ENCODE results near the gene PMFBP1.

The PMFBP1 gene

DNA sequence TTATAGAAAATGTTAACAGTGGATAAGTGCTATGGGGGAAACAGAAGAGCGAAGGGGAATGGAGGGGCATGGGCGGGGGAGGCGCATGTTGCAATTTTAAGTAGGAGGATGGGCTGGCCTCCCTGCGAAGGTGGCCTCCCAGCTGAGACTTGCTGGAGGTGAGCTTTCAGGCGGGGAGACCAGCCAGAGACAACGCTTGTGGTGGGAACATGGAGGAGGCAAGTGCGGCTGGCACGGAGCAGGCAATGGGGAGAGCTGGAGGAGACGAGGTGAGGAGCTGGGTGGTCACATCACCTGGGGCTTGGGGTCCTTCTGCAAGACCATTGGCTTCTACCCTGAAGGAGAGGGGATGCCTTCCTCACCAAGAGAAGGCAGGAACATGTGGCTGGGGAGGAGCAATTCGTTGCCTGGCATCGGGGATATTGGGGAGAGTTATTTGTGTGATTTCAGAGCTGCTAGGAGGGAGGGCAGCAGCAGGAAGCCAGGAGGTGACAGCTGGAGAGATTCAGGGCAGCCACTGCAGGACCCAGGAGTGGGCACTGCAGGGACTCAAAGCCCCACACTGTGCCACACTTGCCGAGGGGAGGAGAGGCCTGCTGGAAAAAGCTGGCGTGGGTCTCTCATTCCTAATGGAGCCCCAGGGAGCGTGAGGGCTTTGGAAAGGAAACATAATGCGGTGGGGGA lies 34.4 kb downstream of the PMFBP1 start:
- Histone ChIP-seq H3K36me3 (ENCODE audit: insufficient read depth, low read length) (no peaks in the 10 kb centered on the region), H2AFZ (ENCODE audit: low read depth, low read length) (no peak overlapping the region), H3K27me3 (ENCODE audit: insufficient read depth, low read length) (no peaks in the 10 kb centered on the region), H3K4me1 (ENCODE audit: insufficient read depth, low read length) (no peaks in the 10 kb centered on the region), H3K9me3 (ENCODE audit: low read length) (no peaks in the 10 kb centered on the region), H3K4me3 (ENCODE audit: low read length) (no peak overlapping the region)

DNA sequence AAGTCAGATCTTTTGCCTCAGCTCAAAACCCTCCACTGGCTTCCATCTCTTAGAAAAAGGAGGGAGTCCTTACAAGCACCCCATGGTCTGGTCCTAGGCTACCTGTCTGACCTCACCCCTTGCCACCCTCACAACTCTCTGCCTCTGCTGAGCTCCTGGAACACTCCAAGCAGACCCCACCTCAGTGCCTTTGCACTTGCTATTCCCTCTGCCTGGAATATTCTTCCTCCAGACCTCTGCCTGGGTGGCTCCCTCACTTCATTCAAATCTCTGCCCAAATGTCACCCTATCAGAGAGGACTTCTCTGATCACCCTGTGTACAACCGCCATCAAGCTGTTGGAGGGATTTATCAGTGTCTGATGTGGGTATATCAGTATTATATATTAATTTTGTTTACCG lies 37.4 kb downstream of the PMFBP1 start:
- H3K4me3 ChIP-seq (ENCODE audit: low read length) = no peak overlapping the region
- no peaks in the 10 kb centered on the region for H3K27me3 ChIP-seq (ENCODE audit: insufficient read depth, low read length)
- no peaks in the 10 kb centered on the region for H3K4me1 ChIP-seq (ENCODE audit: insufficient read depth, low read length)
- no peaks in the 10 kb centered on the region for H3K9me3 ChIP-seq (ENCODE audit: low read length)
- H2AFZ ChIP-seq (ENCODE audit: low read depth, low read length) = no peak overlapping the region
- H3K36me3 ChIP-seq (ENCODE audit: insufficient read depth, low read length) = no peaks in the 10 kb centered on the region

DNA sequence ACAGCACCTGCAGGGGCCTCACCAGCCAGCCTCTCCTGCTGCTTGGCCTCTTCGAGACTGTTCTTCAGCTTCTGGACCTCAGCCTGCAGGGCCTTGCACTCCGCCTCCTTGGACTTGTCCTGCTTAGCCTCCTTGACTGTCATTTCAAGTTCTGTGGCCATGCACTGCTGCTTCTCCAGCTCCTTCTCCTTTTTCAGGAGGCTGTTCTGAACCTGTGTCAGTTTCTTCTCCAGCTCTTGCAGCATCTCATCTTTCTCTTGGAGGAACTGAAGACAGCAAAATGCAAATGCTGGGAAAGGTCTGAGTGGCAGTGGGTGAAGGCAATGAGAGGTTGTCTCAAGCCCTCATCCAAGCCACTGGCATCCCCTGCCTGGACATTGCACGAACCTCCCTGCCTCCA lies 39.2 kb downstream of the PMFBP1 start:
- Histone ChIP-seq H3K36me3 (ENCODE audit: insufficient read depth, low read length) (no peaks in the 10 kb centered on the region), H3K4me1 (ENCODE audit: insufficient read depth, low read length) (no peaks in the 10 kb centered on the region), H3K9me3 (ENCODE audit: low read length) (no peaks in the 10 kb centered on the region), H3K4me3 (ENCODE audit: low read length) (no peak overlapping the region), H2AFZ (ENCODE audit: low read depth, low read length) (no peak overlapping the region), H3K27me3 (ENCODE audit: insufficient read depth, low read length) (no peaks in the 10 kb centered on the region)

DNA sequence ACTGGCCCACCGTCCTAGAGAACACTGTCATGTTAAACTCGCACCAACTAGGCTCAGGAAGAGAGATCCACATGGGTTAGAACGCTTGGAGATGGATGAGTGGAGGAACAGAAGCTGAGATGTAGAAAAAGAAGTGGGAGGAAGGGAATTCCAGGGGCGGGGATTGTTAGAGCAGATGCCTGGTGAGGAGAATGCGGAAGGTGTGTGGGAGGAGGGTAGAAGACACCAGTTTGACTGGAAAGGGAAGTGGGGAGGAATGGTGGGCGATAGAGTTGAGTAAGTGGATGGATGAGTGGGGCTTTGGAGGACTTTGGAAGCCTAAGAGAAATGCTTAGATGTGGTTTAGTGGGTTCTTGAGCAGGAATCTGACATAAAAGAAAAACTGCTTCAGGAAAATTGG lies 40.9 kb downstream of the PMFBP1 start:
- H3K4me3 ChIP-seq (ENCODE audit: low read length) = no peak overlapping the region
- no peaks in the 10 kb centered on the region for H3K9me3 ChIP-seq (ENCODE audit: low read length)
- H2AFZ ChIP-seq (ENCODE audit: low read depth, low read length) = no peak overlapping the region
- H3K36me3 ChIP-seq (ENCODE audit: insufficient read depth, low read length) = no peaks in the 10 kb centered on the region
- H3K4me1 ChIP-seq (ENCODE audit: insufficient read depth, low read length) = no peaks in the 10 kb centered on the region
- H3K27me3 ChIP-seq (ENCODE audit: insufficient read depth, low read length) = no peaks in the 10 kb centered on the region

DNA sequence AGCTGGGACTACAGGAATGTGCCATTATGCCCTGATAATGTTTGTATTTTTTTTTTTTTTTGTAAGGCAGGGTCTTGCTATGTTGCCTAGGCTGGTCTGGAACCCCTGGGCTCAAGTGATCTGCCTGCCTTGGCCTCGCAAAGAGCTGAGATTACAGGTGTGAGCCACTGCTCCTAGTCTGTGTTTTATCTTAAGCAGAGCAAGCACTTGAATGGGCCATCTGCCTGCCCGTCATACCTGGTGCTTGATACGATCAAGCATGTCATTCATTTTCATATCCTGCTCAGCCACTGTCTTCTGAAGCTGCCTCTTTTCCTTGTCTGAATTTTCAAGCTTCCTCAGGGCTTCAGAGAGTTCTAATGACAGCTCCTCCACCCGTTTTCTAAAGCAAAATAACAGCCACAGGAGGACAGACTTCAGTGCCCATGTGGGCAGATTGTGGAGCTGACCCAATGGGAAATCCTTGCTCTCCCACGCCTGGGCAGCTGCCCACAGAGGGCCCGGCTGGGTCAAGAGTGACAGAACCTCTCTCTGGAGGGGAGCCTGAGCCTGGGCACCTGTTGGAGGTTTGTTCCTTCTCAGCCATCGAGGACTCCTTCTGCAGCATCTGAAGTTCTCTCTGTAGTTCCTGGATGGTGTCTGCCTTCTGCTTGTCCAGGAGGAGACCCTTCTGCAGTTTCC lies 41.8 kb downstream of the PMFBP1 start:
- Histone ChIP-seq H2AFZ (ENCODE audit: low read depth, low read length) (no peak overlapping the region), H3K4me3 (ENCODE audit: low read length) (no peak overlapping the region)

DNA sequence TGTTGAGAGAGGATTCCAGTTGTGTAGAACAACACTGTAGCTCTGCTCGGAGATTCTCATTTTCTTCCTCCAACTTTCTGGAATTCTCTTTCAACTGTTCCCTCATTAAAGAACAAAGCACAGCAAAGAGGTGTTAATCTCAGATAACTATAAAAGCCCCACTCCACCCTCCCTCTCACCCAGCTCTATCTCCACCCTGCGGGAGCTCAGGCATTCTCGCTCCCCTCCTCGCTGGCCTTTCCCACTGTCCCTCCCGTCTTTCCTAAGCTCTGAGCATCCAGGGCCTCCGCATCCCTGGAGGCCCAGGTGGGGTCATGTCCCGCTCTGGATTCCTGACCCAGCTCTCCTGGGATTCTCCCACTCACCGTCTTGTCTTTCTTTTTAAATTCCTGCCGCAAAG lies 43.3 kb downstream of the PMFBP1 start:
- H3K27me3 ChIP-seq (ENCODE audit: insufficient read depth, low read length) = no peaks in the 10 kb centered on the region
- peaks cover 7% of the 10 kb centered on the region for H3K4me1 ChIP-seq (ENCODE audit: insufficient read depth, low read length)
- H3K9me3 ChIP-seq (ENCODE audit: low read length) = no peaks in the 10 kb centered on the region
- no peak overlapping the region for H2AFZ ChIP-seq (ENCODE audit: low read depth, low read length)
- no peak overlapping the region for H3K4me3 ChIP-seq (ENCODE audit: low read length)
- no peaks in the 10 kb centered on the region for H3K36me3 ChIP-seq (ENCODE audit: insufficient read depth, low read length)

More for the DNA sequence above, 41.8 kb downstream of the PMFBP1 start:
- peaks cover 6% of the 10 kb centered on the region for H3K4me1 ChIP-seq (ENCODE audit: insufficient read depth, low read length)
- H3K27me3 ChIP-seq (ENCODE audit: insufficient read depth, low read length) = no peaks in the 10 kb centered on the region
- no peaks in the 10 kb centered on the region for H3K9me3 ChIP-seq (ENCODE audit: low read length)
- H3K36me3 ChIP-seq (ENCODE audit: insufficient read depth, low read length) = no peaks in the 10 kb centered on the region

DNA sequence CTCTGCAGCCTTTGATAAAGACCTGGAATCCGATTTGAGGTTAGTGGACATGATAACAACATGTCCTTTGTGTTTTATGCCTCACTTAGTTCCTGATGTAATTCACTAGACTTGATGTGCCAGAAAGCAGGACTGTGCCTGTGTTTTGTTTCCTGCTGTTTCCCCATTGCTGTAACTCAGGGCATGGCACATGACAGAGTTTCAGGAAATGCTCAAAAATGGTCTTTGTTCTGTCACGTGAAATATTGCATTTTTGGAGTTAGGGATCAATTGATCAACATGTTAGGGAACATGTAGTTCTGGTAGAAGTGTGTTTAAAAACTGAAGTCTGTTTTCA lies 45.6 kb downstream of the PMFBP1 start:
- H2AFZ ChIP-seq (ENCODE audit: low read depth, low read length) = no peak overlapping the region
- H3K4me1 ChIP-seq (ENCODE audit: insufficient read depth, low read length) = peaks cover 7% of the 10 kb centered on the region
- no peaks in the 10 kb centered on the region for H3K36me3 ChIP-seq (ENCODE audit: insufficient read depth, low read length)
- H3K27me3 ChIP-seq (ENCODE audit: insufficient read depth, low read length) = no peaks in the 10 kb centered on the region
- H3K9me3 ChIP-seq (ENCODE audit: low read length) = no peaks in the 10 kb centered on the region
- no peak overlapping the region for H3K4me3 ChIP-seq (ENCODE audit: low read length)

DNA sequence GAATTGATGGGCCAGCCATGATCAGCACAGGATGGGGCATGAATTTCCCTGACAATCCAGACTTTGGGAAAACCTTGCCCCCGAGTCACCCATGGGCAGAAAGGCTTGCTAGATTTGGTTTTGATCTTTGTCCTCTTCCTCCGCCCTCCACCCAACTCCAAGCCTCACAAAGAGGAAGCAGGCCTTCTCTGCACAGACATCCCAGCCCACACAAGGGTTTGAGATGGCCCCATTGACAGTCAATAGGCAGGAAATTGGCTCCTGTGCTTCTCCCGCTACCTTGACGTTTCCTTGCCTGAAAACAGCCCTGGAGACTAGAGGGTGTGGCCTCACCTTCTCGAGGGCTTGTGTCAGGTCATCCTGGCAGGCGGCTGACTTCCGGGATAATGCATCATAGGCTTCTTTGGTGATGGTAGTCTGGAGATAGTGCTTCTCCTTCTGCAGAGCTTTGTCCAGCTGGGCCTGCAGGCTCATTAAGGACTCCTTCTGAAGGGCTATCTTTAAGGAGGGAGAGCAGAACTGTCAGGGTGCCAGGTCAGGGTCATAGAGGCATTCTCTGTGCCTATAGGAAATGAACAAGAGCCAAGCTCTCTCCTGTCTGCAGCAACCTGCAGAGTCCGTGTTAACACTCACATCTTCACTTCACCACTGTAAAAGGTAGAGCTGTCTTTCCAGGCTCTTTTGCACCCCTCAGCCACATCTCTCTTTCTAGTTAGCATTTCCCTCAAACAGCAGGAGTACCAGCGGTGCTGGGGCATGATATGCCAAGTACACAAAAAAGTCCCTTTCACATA lies 46.1 kb downstream of the PMFBP1 start:
- Histone ChIP-seq H2AFZ (ENCODE audit: low read depth, low read length) (no peak overlapping the region), H3K4me1 (ENCODE audit: insufficient read depth, low read length) (peaks cover 7% of the 10 kb centered on the region), H3K4me3 (ENCODE audit: low read length) (no peak overlapping the region), H3K27me3 (ENCODE audit: insufficient read depth, low read length) (no peaks in the 10 kb centered on the region), H3K36me3 (ENCODE audit: insufficient read depth, low read length) (no peaks in the 10 kb centered on the region), H3K9me3 (ENCODE audit: low read length) (no peaks in the 10 kb centered on the region)

DNA sequence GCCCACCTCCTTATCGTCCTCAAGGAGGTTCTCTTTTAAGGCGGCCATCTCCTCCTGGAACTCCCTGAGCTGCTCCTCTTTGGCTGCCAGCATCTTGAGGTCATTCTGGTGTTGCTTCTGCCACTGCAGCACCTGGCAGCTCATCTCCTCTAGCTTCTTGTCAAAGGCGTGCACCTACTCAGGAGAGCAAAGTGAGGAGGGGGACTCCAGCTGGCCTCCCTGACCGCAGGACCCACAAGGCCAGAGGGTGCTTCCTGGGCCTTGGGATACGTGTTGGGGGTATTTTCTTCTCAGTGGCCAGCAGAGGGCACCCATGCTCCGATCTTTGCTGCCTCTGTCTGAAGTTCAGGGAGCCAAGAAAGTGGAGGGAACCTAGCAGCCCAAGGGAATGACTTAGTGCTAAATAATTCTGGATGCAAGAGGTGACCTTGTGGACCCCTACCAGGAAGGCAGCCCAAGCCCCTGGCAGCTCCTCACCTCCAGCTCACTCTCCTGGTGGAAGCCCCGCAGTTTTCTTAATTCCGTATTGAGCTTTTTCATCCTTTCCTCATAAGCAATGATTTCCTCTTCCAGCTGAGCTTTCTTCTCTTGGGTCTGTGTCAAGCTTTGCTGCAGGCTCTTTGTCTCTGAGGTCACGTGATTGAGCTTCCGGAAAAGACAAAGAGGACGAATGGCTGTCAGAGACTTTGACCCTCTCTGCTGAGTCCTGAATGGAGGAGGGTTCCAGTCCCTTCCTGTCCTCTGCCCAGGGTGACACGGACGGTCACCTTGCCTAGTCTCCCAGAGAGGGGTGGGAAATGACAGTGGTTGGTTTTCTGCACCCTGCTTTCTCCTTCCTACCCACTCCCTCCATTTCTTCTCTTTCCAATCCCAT lies 47.0 kb downstream of the PMFBP1 start:
- Histone ChIP-seq H3K36me3 (ENCODE audit: insufficient read depth, low read length) (no peaks in the 10 kb centered on the region), H2AFZ (ENCODE audit: low read depth, low read length) (no peak overlapping the region), H3K27me3 (ENCODE audit: insufficient read depth, low read length) (no peaks in the 10 kb centered on the region), H3K4me3 (ENCODE audit: low read length) (peak overlapping the region; percentile 2), H3K4me1 (ENCODE audit: insufficient read depth, low read length) (peaks cover 7% of the 10 kb centered on the region), H3K9me3 (ENCODE audit: low read length) (no peaks in the 10 kb centered on the region)

DNA sequence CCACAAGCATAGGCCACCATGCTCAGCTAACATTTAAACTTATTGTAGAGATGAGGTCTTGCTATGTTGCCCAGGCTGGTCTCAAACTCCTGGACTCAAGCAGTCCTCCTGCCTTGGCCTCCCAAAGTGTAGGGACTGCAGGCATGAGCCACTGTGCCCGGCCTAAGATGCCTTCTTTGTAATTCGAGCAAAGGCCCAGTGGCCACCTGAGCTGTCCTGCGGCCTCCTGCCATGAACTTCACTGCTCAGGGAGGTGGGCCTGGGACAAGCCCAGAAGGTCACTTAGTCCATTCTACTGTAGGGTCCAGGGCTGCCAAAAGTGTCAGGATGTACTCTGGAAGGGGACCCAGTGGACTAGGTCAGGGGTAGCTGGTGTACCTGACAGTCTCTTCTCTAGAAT lies 47.8 kb downstream of the PMFBP1 start:
- no peaks in the 10 kb centered on the region for H3K27me3 ChIP-seq (ENCODE audit: insufficient read depth, low read length)

DNA sequence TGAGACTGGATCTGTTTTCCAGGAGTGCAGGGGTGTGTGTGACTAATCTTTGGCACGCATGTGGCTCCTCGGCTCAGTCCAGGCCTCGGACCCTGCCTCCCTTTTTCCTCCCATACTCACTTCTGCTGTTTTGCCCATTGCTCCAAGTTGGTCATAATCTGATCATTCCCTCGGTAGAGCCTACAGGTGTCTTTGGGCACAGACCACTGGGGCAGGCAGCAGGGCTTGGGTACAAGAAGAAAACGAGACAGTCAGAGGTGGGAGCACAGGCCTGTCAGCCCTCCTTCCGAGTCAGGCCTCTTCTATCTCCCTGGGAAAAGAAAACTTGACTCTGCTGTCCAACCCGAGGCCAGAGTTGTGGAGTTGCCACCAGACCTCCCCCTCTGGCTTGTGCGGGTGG lies 48.5 kb downstream of the PMFBP1 start:
- peaks cover 7% of the 10 kb centered on the region for H3K4me1 ChIP-seq (ENCODE audit: insufficient read depth, low read length)
- H3K4me3 ChIP-seq (ENCODE audit: low read length) = no peak overlapping the region
- H2AFZ ChIP-seq (ENCODE audit: low read depth, low read length) = no peak overlapping the region
- H3K36me3 ChIP-seq (ENCODE audit: insufficient read depth, low read length) = no peaks in the 10 kb centered on the region
- no peaks in the 10 kb centered on the region for H3K27me3 ChIP-seq (ENCODE audit: insufficient read depth, low read length)
- no peaks in the 10 kb centered on the region for H3K9me3 ChIP-seq (ENCODE audit: low read length)

More for the DNA sequence above, 47.8 kb downstream of the PMFBP1 start:
- Histone ChIP-seq H3K36me3 (ENCODE audit: insufficient read depth, low read length) (no peaks in the 10 kb centered on the region), H3K9me3 (ENCODE audit: low read length) (no peaks in the 10 kb centered on the region), H3K4me1 (ENCODE audit: insufficient read depth, low read length) (peaks cover 7% of the 10 kb centered on the region), H2AFZ (ENCODE audit: low read depth, low read length) (no peak overlapping the region), H3K4me3 (ENCODE audit: low read length) (no peak overlapping the region)

DNA sequence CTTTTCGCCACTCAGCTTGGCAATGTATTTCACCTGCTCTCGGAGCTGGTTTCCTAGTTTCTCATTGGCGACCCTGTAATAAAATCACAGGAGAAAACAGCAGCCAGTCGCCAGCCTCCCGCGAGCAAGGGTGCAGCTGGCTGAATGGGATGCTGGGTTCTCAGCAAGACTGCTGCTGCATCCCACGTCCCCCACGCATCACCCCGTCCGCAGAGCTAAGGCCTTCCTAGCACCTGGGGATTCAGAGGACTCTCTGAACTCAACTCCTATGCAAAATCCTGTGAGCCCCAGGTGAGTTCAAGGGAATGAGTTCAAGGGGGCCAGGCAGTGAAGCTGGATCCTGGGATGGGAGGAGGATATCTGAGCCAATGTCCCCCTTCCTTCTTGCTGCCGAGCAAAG lies 49.0 kb downstream of the PMFBP1 start:
- Histone ChIP-seq H3K36me3 (ENCODE audit: insufficient read depth, low read length) (no peaks in the 10 kb centered on the region), H3K4me3 (ENCODE audit: low read length) (no peak overlapping the region), H3K4me1 (ENCODE audit: insufficient read depth, low read length) (peaks cover 7% of the 10 kb centered on the region), H3K9me3 (ENCODE audit: low read length) (no peaks in the 10 kb centered on the region), H3K27me3 (ENCODE audit: insufficient read depth, low read length) (no peaks in the 10 kb centered on the region), H2AFZ (ENCODE audit: low read depth, low read length) (no peak overlapping the region)

DNA sequence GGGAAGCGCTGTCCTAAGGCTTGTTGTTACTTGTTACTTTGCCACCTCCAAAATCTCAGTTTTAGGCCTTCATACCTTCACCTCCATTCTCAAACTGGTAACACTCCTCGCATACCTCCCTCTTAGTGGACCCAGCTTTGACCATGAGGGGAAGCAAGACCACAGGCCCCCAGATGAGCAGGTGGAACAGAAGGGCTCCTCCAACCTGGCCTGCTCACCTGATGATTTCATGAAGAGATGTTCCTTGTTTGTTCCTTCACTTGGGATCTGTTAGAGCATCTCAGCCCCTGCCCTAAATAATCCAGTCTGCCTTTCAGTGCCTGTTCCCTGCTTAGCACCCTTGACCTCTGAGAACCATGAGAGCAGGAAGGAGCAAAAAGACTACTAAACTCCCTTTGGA lies 49.6 kb downstream of the PMFBP1 start:
- Histone ChIP-seq H3K4me3 (ENCODE audit: low read length) (no peak overlapping the region), H2AFZ (ENCODE audit: low read depth, low read length) (no peak overlapping the region), H3K9me3 (ENCODE audit: low read length) (no peaks in the 10 kb centered on the region), H3K36me3 (ENCODE audit: insufficient read depth, low read length) (no peaks in the 10 kb centered on the region), H3K27me3 (ENCODE audit: insufficient read depth, low read length) (no peaks in the 10 kb centered on the region), H3K4me1 (ENCODE audit: insufficient read depth, low read length) (peaks cover 7% of the 10 kb centered on the region)
